Breast epithelium (tissue), 4 donors: Measurements from ENCODE around the gene ATP13A2. TPM values are rescaled to one million over a fixed set of nuclear protein-coding genes. Genes with fewer than 3 reads are reported as not detected.
A peak's percentile ranks its signal among the peaks of the same experiment; 100 is the strongest.

Experiments
- DNase-seq, 2 donors: peaks; one replicate each; pipeline ENCODE4 v3.0.0-alpha.2; 2019; ENCODE audit warnings: low spot score in 2 of 2
- H3K27ac ChIP-seq, 2 donors: fragments of 200-600 bp; sonication (generic) in 1 of 2; one replicate each; pipeline ENCODE4 v1.5.1; 2016 to 2019; ENCODE audit warnings: mild to moderate bottlenecking in 1 of 2
- H3K27me3 ChIP-seq, 2 donors: fragments of 200-600 bp; sonication (generic) in 1 of 2; one replicate each; pipeline versions ENCODE4 v1.5.1 to v1.6.0; 2017 to 2019; ENCODE audit warnings: control low read depth in 1 of 2, mild to moderate bottlenecking in 1 of 2
- H3K36me3 ChIP-seq: fragments of 200-600 bp; one replicate; pipeline ENCODE4 v1.5.1; 2019
- H3K4me1 ChIP-seq, 2 donors: fragments of 200-600 bp; sonication (generic); one replicate each; pipeline ENCODE4 v1.5.1; 2016 to 2019; ENCODE audit warnings: control low read depth in 1 of 2
- H3K4me3 ChIP-seq, 3 donors: fragments of 200-600 bp; sonication (generic); 1 replicate in 2 of 3; 2 replicates in 1 of 3; pipeline ENCODE4 v1.5.1; 2016 to 2019; ENCODE audit warnings: mild to moderate bottlenecking in 3 of 3, moderate library complexity in 2 of 3
- H3K9me3 ChIP-seq, 2 donors: fragments of 200-600 bp; sonication (generic) in 1 of 2; one replicate each; pipeline ENCODE4 v1.5.1; 2016 to 2019; ENCODE audit warnings: control low read depth in 1 of 2
- CTCF ChIP-seq, 3 donors: fragments of 450-650 bp; IDR thresholded peaks; one replicate each; pipeline ENCODE4 v1.5.1; 2016 to 2017; ENCODE audit warnings: antibody characterized with exemption in 3 of 3, mild to moderate bottlenecking in 3 of 3, moderate library complexity in 3 of 3
- POLR2A ChIP-seq: fragments of 450-650 bp; IDR thresholded peaks from one replicate; pipeline ENCODE4 v1.6.1; 2016; ENCODE audit warnings: antibody characterized with exemption, mild to moderate bottlenecking, moderate library complexity
- POLR2AphosphoS5 ChIP-seq, 3 donors: sonication (generic); formaldehyde crosslinking; IDR thresholded peaks; one replicate each; pipeline ENCODE4 v1.6.1; 2017; ENCODE audit warnings: antibody characterized with exemption in 3 of 3
- intact Hi-C: fragments of 100-400 bp; cut with DNase I; formaldehyde crosslinking; loops from one replicate; pipeline ENCODE4 v1.15.1; 2023; ENCODE audit warnings: low total_unique reads
- total RNA-seq, 3 donors: library from RNA; depleted of rRNA; stranded (reverse); fragments of >200 nt; gene quantifications; one replicate each; pipeline ENCODE4 v1.1.0, GENCODE V29; 2016

The ATP13A2 gene
- total RNA-seq, 3 donors from 2014 or later, result 17.3 to 31.5 (median 31.3) TPM

- no peak for TF ChIP-seq POLR2AphosphoS5 (IDR thresholded peaks at IDR 0.05)
- no peak for TF ChIP-seq POLR2A
- no peak for TF ChIP-seq CTCF (IDR thresholded peaks at IDR 0.05)
- no peaks in the 10 kb centered on the region for H3K36me3 ChIP-seq
- no peaks in the 10 kb centered on the region for H3K27me3 ChIP-seq
- intact Hi-C loops, result loop anchor here (10.0 kb wide), 1 partner anchor 178 kb away; no protein-coding TSS in a partner anchor
- no peak for DNase-seq
- no peak overlapping the region for H3K4me3 ChIP-seq
- peaks cover 4 to 11% of the 10 kb centered on the region in 2 donors for H3K4me1 ChIP-seq
- no peaks in the 10 kb centered on the region for H3K9me3 ChIP-seq
- H3K27ac ChIP-seq, result no peak overlapping the region
Observed at GRCh38 chr1:17056551-17056950, 44.8 kb upstream of the ATP13A2 start.

GRCh38 chr1:17055801-17056200 lies 44.1 kb upstream of the ATP13A2 start:
- H3K4me1 ChIP-seq, result peaks cover 4 to 11% of the 10 kb centered on the region in 2 donors

GRCh38 chr1:17053685-17054410 lies 42.1 kb upstream of the ATP13A2 start, which contains the start of gene SDHB:
Gene SDHB, minus strand, starts transcription at chr1:17054032. Its CDS starts 13 bp downstream, at chr1:17054019.
- no peaks in the 10 kb centered on the region for H3K27me3 ChIP-seq
- no peaks in the 10 kb centered on the region for H3K9me3 ChIP-seq
- peak within 1 kb of the TSS; percentile 74 to 86 (median 84) for H3K4me3 ChIP-seq
- intact Hi-C loops, result loop anchor here (10.0 kb wide), 1 partner anchor 181 kb away; no protein-coding TSS in a partner anchor
- peak within 1 kb of the TSS; percentile 91 to 94 for H3K27ac ChIP-seq
- peak; percentile 98 to 99 for DNase-seq
- no peaks in the 10 kb centered on the region for H3K36me3 ChIP-seq
- H3K4me1 ChIP-seq, result peaks cover 4 to 11% of the 10 kb centered on the region in 2 donors
- TF ChIP-seq POLR2A (peak; percentile 91), POLR2AphosphoS5 (IDR thresholded peaks at IDR 0.05) (peak; percentile 77 to 96 (median 91)), CTCF (IDR thresholded peaks at IDR 0.05) (no peak)

More at GRCh38 chr1:17055801-17056200, 44.1 kb upstream of the ATP13A2 start:
- no peak for TF ChIP-seq POLR2A
- no peak for TF ChIP-seq POLR2AphosphoS5 (IDR thresholded peaks at IDR 0.05)
- no peak for TF ChIP-seq CTCF (IDR thresholded peaks at IDR 0.05)
- Histone ChIP-seq H3K36me3 (no peaks in the 10 kb centered on the region), H3K27me3 (no peaks in the 10 kb centered on the region), H3K9me3 (no peaks in the 10 kb centered on the region), H3K27ac (no peak overlapping the region), H3K4me3 (no peak overlapping the region)
- intact Hi-C loops, result loop anchor here (10.0 kb wide), 1 partner anchor 179 kb away; no protein-coding TSS in a partner anchor
- no peak for DNase-seq

- peaks cover 4 to 11% of the 10 kb centered on the region in 2 donors for H3K4me1 ChIP-seq
- H3K4me3 ChIP-seq, result peak overlapping the region; percentile 74 to 86 (median 84)
- intact Hi-C loops, result loop anchor here (10.0 kb wide), 1 partner anchor 182 kb away; no protein-coding TSS in a partner anchor
- H3K27ac ChIP-seq, result peak overlapping the region; percentile 91 to 94
- TF ChIP-seq POLR2AphosphoS5 (IDR thresholded peaks at IDR 0.05) (no peak), CTCF (IDR thresholded peaks at IDR 0.05) (no peak), POLR2A (no peak)
- no peak for DNase-seq
- no peaks in the 10 kb centered on the region for H3K36me3 ChIP-seq
- no peaks in the 10 kb centered on the region for H3K9me3 ChIP-seq
- no peaks in the 10 kb centered on the region for H3K27me3 ChIP-seq
Observed at GRCh38 chr1:17053086-17053684, 41.5 kb upstream of the ATP13A2 start.

- TF ChIP-seq POLR2A (no peak), POLR2AphosphoS5 (IDR thresholded peaks at IDR 0.05) (no peak), CTCF (IDR thresholded peaks at IDR 0.05) (no peak)
- H3K27me3 ChIP-seq, result no peaks in the 10 kb centered on the region
- peaks cover 4 to 11% of the 10 kb centered on the region in 2 donors for H3K4me1 ChIP-seq
- intact Hi-C loops, result loop anchor here (10.0 kb wide), 1 partner anchor 182 kb away; no protein-coding TSS in a partner anchor
- no peaks in the 10 kb centered on the region for H3K9me3 ChIP-seq
- peak overlapping the region; percentile 74 to 86 (median 84) for H3K4me3 ChIP-seq
- DNase-seq, result no peak
- H3K27ac ChIP-seq, result peak overlapping the region in 1 of 2 donors; percentile 91
- no peaks in the 10 kb centered on the region for H3K36me3 ChIP-seq
Observed at GRCh38 chr1:17052641-17053040, 40.9 kb upstream of the ATP13A2 start.
